Gastroesophageal sphincter (tissue), 3 donors: Measurements from ENCODE around the gene RDH8.

ENCODE experiments used
- POLR2A ChIP-seq, 2 donors: fragments of 450-650 bp; IDR thresholded peaks; one replicate each; pipeline ENCODE4 v1.6.1; 2017; ENCODE audit warnings: antibody characterized with exemption in 2 of 2, mild to moderate bottlenecking in 2 of 2, moderate library complexity in 1 of 2
- POLR2AphosphoS5 ChIP-seq: sonication (generic); formaldehyde crosslinking; IDR thresholded peaks from one replicate; pipeline ENCODE4 v1.6.1; 2017; ENCODE audit warnings: antibody characterized with exemption
- TF ChIP-seq, protein P1 (sequence below), 4 experiments: fragments of 200-600 bp in 2 of 4; fragments of 450-650 bp in 2 of 4; sonication (generic) in 1 of 4; IDR thresholded peaks; one replicate each; pipeline ENCODE4 v1.5.1; 2017 to 2019; ENCODE audit warnings: antibody characterized with exemption in 4 of 4, mild to moderate bottlenecking in 2 of 4, moderate library complexity in 2 of 4

GRCh38 chr19:9995999-9996398 lies 17.3 kb upstream of the RDH8 start:
- TF ChIP-seq POLR2A (IDR thresholded peaks at IDR 0.05): no peak
- TF ChIP-seq, protein P1, sequence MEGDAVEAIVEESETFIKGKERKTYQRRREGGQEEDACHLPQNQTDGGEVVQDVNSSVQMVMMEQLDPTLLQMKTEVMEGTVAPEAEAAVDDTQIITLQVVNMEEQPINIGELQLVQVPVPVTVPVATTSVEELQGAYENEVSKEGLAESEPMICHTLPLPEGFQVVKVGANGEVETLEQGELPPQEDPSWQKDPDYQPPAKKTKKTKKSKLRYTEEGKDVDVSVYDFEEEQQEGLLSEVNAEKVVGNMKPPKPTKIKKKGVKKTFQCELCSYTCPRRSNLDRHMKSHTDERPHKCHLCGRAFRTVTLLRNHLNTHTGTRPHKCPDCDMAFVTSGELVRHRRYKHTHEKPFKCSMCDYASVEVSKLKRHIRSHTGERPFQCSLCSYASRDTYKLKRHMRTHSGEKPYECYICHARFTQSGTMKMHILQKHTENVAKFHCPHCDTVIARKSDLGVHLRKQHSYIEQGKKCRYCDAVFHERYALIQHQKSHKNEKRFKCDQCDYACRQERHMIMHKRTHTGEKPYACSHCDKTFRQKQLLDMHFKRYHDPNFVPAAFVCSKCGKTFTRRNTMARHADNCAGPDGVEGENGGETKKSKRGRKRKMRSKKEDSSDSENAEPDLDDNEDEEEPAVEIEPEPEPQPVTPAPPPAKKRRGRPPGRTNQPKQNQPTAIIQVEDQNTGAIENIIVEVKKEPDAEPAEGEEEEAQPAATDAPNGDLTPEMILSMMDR (IDR thresholded peaks at IDR 0.05): no peak
- TF ChIP-seq POLR2AphosphoS5: no peak
